Hematopoietic multipotent progenitor cell treated with erythropoietin and hydrocortisone succinate and interleukin-3 and kit ligand, for 15 days (in vitro differentiated cells): ENCODE measurements around the gene ZNF174.

Experiments
- DNase-seq: peaks from one replicate; pipeline ENCODE4 v3.0.0-alpha.2; 2015; ENCODE audit warnings: low spot score

ZNF174 gene

DNA sequence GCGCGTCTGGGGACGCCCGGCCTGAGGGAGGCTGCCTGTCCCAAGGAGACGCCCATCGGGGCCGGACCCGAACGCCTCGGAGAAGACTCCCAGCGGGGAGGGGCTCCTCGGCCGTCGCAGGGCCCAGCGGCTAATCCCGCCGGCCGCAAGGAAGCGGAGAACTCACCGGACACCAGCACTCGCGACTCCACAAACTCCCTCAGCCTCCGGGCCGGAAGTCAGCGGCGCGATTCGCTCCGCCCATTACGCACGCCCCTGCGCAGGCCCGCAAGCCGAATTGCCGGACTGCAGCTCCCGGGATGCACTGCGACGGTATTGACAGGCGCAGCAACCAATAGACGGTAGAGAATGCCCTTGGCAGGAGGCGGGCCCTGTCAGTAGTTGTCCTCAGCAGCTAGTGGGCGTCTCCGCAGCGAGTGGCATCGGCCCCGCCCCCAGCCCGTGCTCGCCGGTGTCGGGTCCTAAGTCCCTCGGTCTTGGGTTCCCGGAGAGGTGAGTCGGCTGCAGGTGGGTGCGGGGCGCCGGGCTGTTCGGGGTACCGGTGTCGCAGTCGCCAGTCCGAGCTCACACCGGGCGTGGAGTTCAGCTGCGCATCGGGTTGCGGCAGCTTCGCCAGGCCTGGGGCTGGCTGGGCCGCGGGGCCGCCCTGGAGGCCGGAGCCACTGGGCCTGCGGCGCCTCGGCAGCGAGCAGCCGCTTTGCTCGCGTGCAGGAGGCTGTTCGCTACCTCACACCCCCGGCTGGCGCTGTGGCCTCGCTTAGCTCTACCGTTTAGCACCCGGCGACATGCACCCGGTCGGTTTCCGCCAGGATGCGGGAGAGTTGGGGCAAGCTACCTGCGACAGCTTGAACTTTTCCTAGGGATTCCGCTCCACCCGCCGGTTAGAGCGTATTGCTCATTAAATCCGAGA is at the start of gene ZNF174, which contains the start of gene ZSCAN32:
ZNF174 (plus strand) TSS at position 437 of the 910 bp plus-strand sequence. CDS start 790 bp downstream, outside the sequence.
ZSCAN32 (minus strand) TSS at position 226 of the 910 bp plus-strand sequence. CDS start 3,447 bp downstream, outside the sequence.
- DNase-seq = peak; percentile 99

DNA sequence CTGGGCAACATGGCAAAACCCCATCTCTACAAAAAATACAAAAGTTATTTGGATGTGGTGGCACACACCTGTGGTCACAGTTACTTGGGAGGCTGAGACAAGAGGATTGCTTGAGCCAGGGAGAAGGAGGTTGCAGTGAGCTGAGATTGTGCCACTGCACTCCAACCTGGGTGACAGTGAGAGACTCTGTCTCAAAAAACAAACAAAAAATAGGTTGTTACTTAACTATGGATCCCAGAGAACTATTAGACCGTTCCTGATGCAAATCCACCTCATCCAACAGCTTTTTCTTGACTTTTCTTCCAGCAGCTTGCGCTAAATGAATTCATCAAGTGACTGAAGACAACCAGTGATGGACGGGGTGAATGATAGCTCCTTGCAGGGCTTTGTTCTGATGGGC is 45.4 kb upstream of the ZNF174 start, which contains the start of gene OR2C1:
OR2C1 (plus strand) TSS at position 301 of the 400 bp plus-strand sequence; CDS start at position 353, 52 bp downstream.
- no peak for DNase-seq

DNA sequence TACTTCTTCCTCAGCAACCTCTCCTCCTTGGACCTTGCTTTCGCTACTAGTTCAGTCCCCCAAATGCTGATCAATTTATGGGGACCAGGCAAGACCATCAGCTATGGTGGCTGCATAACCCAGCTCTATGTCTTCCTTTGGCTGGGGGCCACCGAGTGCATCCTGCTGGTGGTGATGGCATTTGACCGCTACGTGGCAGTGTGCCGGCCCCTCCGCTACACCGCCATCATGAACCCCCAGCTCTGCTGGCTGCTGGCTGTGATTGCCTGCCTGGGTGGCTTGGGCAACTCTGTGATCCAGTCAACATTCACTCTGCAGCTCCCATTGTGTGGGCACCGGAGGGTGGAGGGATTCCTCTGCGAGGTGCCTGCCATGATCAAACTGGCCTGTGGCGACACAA is 44.9 kb upstream of the ZNF174 start:
- no peak for DNase-seq

GRCh38 chr16:3358871-3359270 is 42.1 kb upstream of the ZNF174 start:
- DNase-seq = no peak

GRCh38 chr16:3362931-3363330 is 38.1 kb upstream of the ZNF174 start:
- DNase-seq = no peak

GRCh38 chr16:3363793-3364192 is 37.2 kb upstream of the ZNF174 start:
- DNase-seq = no peak

DNA sequence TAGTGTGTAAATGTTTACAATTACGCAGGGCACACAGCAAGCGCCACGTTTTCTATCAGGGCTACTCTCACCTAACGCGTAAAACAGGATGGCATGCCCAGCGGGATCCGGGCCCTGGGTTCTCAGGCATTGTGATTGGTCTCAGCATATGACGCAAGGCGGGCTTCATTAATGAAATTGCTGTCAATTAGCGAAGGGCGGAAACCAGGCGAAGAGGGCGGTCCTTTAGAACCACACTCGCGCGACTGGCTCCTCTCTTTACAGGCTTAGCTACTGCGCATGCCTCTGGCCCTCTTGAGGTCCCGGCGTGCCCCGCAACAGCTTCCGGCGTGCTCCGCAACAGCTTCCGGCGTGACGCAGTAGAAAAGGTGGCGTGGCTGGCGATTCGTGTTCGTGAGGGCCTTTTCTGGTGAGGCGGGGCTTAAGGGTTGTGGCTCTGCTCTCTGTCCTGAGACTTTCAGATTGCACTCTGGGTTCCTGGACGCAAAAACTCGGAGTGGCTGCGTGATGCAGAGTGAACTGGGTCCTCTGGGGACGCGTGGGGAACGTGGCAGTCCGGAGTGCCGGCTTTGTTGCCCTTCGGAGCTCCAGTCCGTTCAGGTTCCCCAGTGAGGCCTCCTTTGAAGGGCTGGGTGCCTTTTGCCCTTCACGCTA is 36.1 kb upstream of the ZNF174 start:
- peak; percentile 62 for DNase-seq

- no peak for DNase-seq
Observed at GRCh38 chr16:3369073-3369472, 31.9 kb upstream of the ZNF174 start.

DNA sequence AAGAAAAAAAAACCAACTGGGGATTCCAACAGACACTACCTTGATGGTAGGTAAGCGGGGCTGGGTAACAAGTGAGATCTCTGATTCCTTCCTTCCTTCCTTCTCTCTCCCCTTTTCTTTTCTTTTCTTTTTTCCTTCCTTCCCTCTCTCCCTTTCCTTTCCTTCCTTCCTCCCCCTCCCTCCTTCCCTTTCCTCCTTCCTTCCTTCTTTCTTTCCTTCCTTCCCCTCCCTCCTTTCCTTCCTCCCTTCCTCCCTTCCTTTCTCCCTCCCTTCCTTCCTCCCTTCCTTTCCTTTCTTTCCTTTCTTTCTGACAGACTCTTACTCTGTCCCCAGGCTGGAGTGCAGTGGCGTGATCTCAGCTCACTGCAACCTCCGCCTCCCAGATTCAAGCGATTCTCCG is 25.3 kb upstream of the ZNF174 start:
- no peak for DNase-seq

DNA sequence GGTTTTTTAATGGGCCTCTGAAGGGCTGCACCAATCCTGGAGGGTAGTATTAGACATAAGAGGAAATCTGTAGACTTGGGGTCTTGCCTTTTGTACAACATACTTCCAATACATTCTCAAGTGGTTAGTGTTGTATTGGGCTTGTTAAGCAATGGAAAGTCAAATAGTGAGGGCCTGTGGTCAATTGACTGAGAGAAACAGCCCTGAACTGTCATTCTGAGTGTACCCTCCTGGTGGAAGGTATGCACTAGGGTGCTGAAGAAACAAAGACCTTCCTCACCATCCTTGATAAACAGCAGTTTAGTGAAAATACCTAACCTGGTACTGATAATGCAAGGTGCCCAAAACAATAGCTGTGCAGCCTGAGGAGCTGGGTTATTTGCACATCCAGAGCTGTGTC is 23.1 kb upstream of the ZNF174 start:
- DNase-seq = no peak

- DNase-seq = no peak
Observed at GRCh38 chr16:3383045-3383448, 18.0 kb upstream of the ZNF174 start.

GRCh38 chr16:3388325-3388724 is 12.7 kb upstream of the ZNF174 start:
- DNase-seq = peak; percentile 4

DNA sequence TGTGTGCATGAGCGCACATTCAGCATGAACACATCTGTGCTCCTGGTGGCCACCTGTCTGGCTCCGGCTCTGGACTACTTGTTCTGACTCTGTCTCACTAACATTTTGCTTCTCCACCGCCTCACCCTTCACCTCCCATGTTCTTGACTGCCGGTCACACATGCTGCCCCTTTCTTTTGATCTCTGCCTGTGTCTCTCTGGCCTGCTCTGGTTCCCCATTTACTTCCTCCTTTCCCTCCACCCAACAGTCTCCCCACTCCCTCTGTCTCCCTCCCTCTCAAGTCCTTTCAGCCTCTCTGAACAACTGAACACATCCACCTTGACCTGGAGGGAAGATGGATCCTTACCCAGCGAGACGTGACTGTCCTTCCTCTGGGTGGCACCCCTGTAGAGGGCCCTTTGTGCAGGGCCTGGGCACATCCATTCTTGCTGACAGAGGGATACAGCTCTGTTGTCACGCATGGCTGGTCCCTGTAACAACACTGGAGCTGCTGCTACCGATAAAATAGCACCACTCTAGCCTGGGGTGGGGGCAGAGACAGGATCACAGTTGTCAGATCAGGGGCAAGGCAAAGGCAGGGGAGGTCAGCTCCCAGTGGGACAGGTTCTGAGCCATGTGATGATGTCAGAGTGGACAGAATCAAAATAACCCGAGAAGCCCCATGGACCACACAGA is 11.2 kb upstream of the ZNF174 start:
- no peak for DNase-seq

- DNase-seq = peak; percentile 4
Observed at GRCh38 chr16:3400446-3400778, 603 bp upstream of the ZNF174 start.

DNA sequence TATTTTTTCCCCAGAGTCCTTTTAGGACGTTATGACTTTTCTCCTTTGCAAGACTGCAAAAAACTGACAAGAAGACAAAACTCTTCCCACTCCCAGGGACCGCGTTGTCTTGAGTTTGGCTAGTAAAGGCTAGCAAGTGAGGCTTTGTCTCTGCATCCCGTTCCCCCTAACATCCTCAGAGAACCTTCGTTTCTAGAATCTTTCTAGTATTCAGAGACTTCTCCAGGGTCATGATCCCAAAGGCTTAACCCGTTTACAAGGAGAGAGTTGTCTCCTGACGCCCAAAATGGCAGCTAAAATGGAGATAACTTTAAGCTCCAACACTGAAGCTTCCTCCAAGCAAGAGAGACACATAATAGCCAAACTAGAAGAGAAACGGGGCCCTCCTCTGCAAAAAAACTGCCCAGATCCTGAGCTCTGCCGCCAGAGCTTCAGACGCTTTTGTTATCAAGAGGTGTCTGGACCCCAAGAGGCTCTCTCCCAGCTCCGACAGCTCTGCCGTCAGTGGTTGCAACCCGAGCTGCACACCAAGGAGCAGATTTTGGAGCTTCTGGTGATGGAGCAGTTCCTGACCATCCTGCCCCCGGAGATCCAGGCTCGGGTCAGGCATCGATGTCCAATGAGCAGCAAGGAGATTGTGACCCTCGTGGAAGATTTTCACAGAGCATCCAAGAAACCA is 843 bp downstream of the ZNF174 start:
- DNase-seq = no peak

DNA sequence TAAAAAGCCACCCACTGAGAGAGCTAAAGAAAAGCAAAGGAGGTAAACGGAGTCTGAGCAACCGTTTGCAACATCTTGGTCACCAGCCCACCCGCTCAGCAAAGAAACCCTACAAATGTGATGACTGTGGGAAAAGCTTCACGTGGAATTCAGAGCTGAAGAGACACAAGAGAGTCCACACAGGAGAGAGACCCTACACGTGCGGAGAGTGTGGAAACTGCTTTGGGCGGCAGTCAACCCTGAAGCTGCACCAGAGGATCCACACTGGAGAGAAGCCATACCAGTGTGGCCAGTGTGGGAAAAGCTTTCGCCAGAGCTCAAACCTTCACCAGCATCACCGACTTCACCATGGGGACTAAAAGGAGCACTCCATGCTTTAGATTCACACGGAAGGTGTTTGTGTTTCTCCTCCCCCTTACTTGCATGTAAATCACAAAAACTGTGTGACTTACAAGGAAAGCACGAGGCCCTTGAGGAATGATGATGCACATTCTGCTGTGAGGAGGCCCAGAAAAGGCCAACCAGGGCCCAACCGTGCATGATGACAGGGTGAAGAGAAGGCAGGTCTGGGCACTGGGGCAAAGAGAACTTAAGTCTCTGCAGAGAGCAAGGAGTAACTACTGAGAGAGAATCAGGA is 7.7 kb downstream of the ZNF174 start:
- DNase-seq = no peak

GRCh38 chr16:3413730-3414379 is 12.8 kb downstream of the ZNF174 start:
- DNase-seq = no peak

- DNase-seq = no peak
Observed at GRCh38 chr16:3431779-3432219, 30.8 kb downstream of the ZNF174 start.

- no peak for DNase-seq
Observed at GRCh38 chr16:3434373-3434772, 33.4 kb downstream of the ZNF174 start.

GRCh38 chr16:3439637-3440036 is 38.6 kb downstream of the ZNF174 start:
- DNase-seq = no peak
